B cell (primary cell): ENCODE data around the gene CALD1. TPM values are rescaled to one million over a fixed set of nuclear protein-coding genes. Genes with fewer than 3 reads are reported as not detected.

Source experiments
- ATAC-seq: fragments of 200-7000 bp; cut with Tn5 transposase; one replicate; pipeline ENCODE4 v1.10.0; 2021; ENCODE audit warnings: low read depth, mild to moderate bottlenecking, moderate number of reproducible peaks, moderate library complexity
- CTCF ChIA-PET: fragments of 350-600 bp; sonication (Branson Sonifier 250); formaldehyde crosslinking; loops from one replicate; lab custom pipeline; 2021; ENCODE audit warnings: antibody characterized with exemption, inconsistent platforms; lab: Charles Lee
- POLR2A ChIA-PET: fragments of 350-600 bp; sonication (Branson Sonifier 250); formaldehyde crosslinking; loops from one replicate; lab custom pipeline; 2021; ENCODE audit warnings: antibody characterized with exemption; lab: Charles Lee
- DNase-seq: peaks from one replicate; pipeline ENCODE4 v3.0.0; 2013
- H2AFZ ChIP-seq: 2 replicates; pipeline ENCODE4 v1.6.1; 2012; ENCODE audit warnings: mild to moderate bottlenecking, low read depth, low read length; ENCODE audit not compliant: insufficient read depth, poor library complexity, severe bottlenecking
- H3K27ac ChIP-seq, 2 donors: 1 replicate in 1 of 2; 2 replicates in 1 of 2; pipeline ENCODE4 v1.5.1; 2012 to 2013; ENCODE audit warnings: low read length in 2 of 2, mild to moderate bottlenecking in 2 of 2, moderate library complexity in 1 of 2
- H3K27me3 ChIP-seq, 4 experiments: fragments of 200-600 bp in 1 of 4; sonication (generic) in 1 of 4; replicated peaks in 1 of 4; 1 replicate in 2 of 4; 2 replicates in 2 of 4; pipeline versions ENCODE4 v1.6.1 to v1.7.0; 2013 to 2016; ENCODE audit warnings: low read length in 3 of 4, mild to moderate bottlenecking in 2 of 4, mixed read lengths in 1 of 4, moderate library complexity in 1 of 4; ENCODE audit not compliant: insufficient read depth in 4 of 4, control insufficient read depth in 3 of 4; ENCODE audit errors: control extremely low read depth in 1 of 4
- H3K36me3 ChIP-seq, 2 experiments: replicated peaks in 1 of 2; 1 replicate in 1 of 2; 2 replicates in 1 of 2; pipeline versions ENCODE4 v1.6.1 to v1.7.1; 2013; ENCODE audit warnings: low read length in 1 of 2; ENCODE audit not compliant: insufficient read depth in 2 of 2, control insufficient read depth in 1 of 2; ENCODE audit errors: control extremely low read depth in 1 of 2, extremely low read depth in 1 of 2
- H3K4me1 ChIP-seq, 2 donors: fragments of 200-600 bp in 1 of 2; sonication (generic) in 1 of 2; 1 replicate in 1 of 2; 2 replicates in 1 of 2; pipeline versions ENCODE4 v1.5.1 to v1.6.1; 2013 to 2017; ENCODE audit warnings: low read length in 2 of 2; ENCODE audit not compliant: control insufficient read depth in 2 of 2, insufficient read depth in 2 of 2
- H3K4me2 ChIP-seq: replicated peaks from 2 replicates; pipeline ENCODE3; 2012; ENCODE audit warnings: mild to moderate bottlenecking, low read depth, low read length; ENCODE audit not compliant: poor library complexity, severe bottlenecking
- H3K4me3 ChIP-seq, 5 experiments: fragments of 200-600 bp in 1 of 5; sonication (generic) in 1 of 5; 1 replicate in 3 of 5; 2 replicates in 2 of 5; pipeline versions ENCODE4 v1.5.1 to v1.7.0; 2011 to 2016; ENCODE audit warnings: low read length in 4 of 5, mild to moderate bottlenecking in 4 of 5, low read depth in 2 of 5, control low read depth in 1 of 5, moderate library complexity in 1 of 5; ENCODE audit not compliant: insufficient read depth in 1 of 5; ENCODE audit errors: control extremely low read depth in 1 of 5, extremely low read depth in 1 of 5
- H3K79me2 ChIP-seq: fragments of 200-600 bp; sonication (generic); one replicate; pipeline ENCODE4 v1.6.0; 2016; ENCODE audit warnings: low read length; ENCODE audit not compliant: control insufficient read depth, insufficient read depth
- H3K9ac ChIP-seq: fragments of 200-600 bp; sonication (generic); 2 replicates; pipeline ENCODE4 v1.6.1; 2017; ENCODE audit warnings: mild to moderate bottlenecking, low read length, moderate library complexity
- H3K9me3 ChIP-seq, 3 donors: one replicate each; pipeline versions ENCODE4 v1.6.1 to v1.7.1; 2013; ENCODE audit warnings: low read length in 2 of 3; ENCODE audit not compliant: control insufficient read depth in 2 of 3, insufficient read depth in 1 of 3; ENCODE audit errors: control extremely low read depth in 1 of 3
- H4K20me1 ChIP-seq: 2 replicates; pipeline ENCODE4 v1.6.0; 2012; ENCODE audit warnings: mild to moderate bottlenecking, low read length; ENCODE audit not compliant: insufficient read depth, control insufficient read depth, poor library complexity, severe bottlenecking
- H3K27ac Mint-ChIP-seq: one replicate; pipeline ENCODE4 v1.8.0; 2021; ENCODE audit warnings: mixed read lengths
- H3K27me3 Mint-ChIP-seq: one replicate; pipeline ENCODE4 v1.8.0; 2021; ENCODE audit warnings: mixed read lengths
- H3K4me1 Mint-ChIP-seq: one replicate; pipeline ENCODE4 v1.8.0; 2021; ENCODE audit warnings: mixed read lengths
- H3K4me3 Mint-ChIP-seq: one replicate; pipeline ENCODE4 v1.8.0; 2021; ENCODE audit warnings: mixed read lengths
- H3K9me3 Mint-ChIP-seq: one replicate; pipeline ENCODE4 v1.8.0; 2022; ENCODE audit warnings: mixed read lengths; ENCODE audit not compliant: insufficient read depth
- CTCF ChIP-seq: fragments of 200-600 bp; IDR thresholded peaks from one replicate; pipeline ENCODE4 v1.8.0; 2022; ENCODE audit warnings: antibody characterized with exemption, mild to moderate bottlenecking
- EZH2 ChIP-seq: IDR thresholded peaks from 2 replicates; pipeline ENCODE4 v1.6.1; 2012; ENCODE audit warnings: borderline replicate concordance, low read depth, mild to moderate bottlenecking, moderate library complexity, low read length; ENCODE audit not compliant: insufficient read depth, poor library complexity, severe bottlenecking
- WGBS: methylation state at CpG from one replicate; pipeline ENCODE4 v1.1.5; 2013; ENCODE audit warnings: missing lambda C conversion rate; ENCODE audit not compliant: insufficient coverage; 5-methylcytosine and 5-hydroxymethylcytosine counted together
- intact Hi-C: fragments of 100-400 bp; cut with micrococcal nuclease; formaldehyde crosslinking; loops from one replicate; pipeline ENCODE4 v1.10.0; 2022
- polyA plus RNA-seq: library from polyadenylated mRNA; depleted of rRNA; stranded (reverse); fragments of >200 nt; gene quantifications from 2 replicates; pipeline ENCODE4 v1.2.3, GENCODE V29; 2012
- total RNA-seq, 2 donors: library from RNA; stranded (reverse); fragments of 120-200 nt in 1 of 2; gene quantifications; 1 replicate in 1 of 2; 2 replicates in 1 of 2; pipeline versions ENCODE4 v1.2.3 to v1.2.4, GENCODE V29; 2013 to 2022

Gene CALD1
- total and polyA plus RNA-seq, 2 donors (not counting 1 experiment from before 2014, with no cell fraction given) = 0.18 to 0.69 TPM

- Histone ChIP-seq H4K20me1 (no peaks in the 10 kb centered on the region), H3K4me1 (no peaks in the 10 kb centered on the region), H2AFZ (no peak overlapping the region), H3K27me3 (no peaks in the 10 kb centered on the region), H3K36me3 (no peaks in the 10 kb centered on the region), H3K27ac (no peak overlapping the region), H3K79me2 (no peaks in the 10 kb centered on the region), H3K9me3 (no peaks in the 10 kb centered on the region), H3K4me2 (no peak overlapping the region), H3K9ac (no peak overlapping the region), H3K4me3 (no peak overlapping the region)
- intact Hi-C loops = no loop called here
- Mint-ChIP-seq H3K9me3 (no peaks in the 10 kb centered on the region), H3K27me3 (peaks cover 7% of the 10 kb centered on the region), H3K4me3 (no peak overlapping the region), H3K4me1 (peaks cover 2% of the 10 kb centered on the region), H3K27ac (no peak overlapping the region)
- ATAC-seq (no peak), DNase-seq (no peak)
- ChIA-PET POLR2A (no interaction called here), CTCF (no interaction called here)
- TF ChIP-seq CTCF (no peak), EZH2 (no peak)
- 71% methylated on average over 1 of the region's 4 CpGs for WGBS
Observed at GRCh38 chr7:134856691-134857090, 77.3 kb downstream of the CALD1 start.

GRCh38 chr7:134857958-134858357 lies 78.5 kb downstream of the CALD1 start:
- ATAC-seq = no peak
- H2AFZ ChIP-seq = no peak overlapping the region

More at GRCh38 chr7:134857958-134858357, 78.5 kb downstream of the CALD1 start:
- no peak overlapping the region for H3K4me3 ChIP-seq
- no peak for TF ChIP-seq CTCF
- no peak for TF ChIP-seq EZH2
- no peak for DNase-seq
- intact Hi-C loops = no loop called here
- ChIA-PET CTCF (no interaction called here), POLR2A (no interaction called here)
- H3K27ac Mint-ChIP-seq = no peak overlapping the region
- H3K9me3 Mint-ChIP-seq = no peaks in the 10 kb centered on the region
- H3K4me1 ChIP-seq = no peaks in the 10 kb centered on the region
- H3K27me3 ChIP-seq = no peaks in the 10 kb centered on the region
- no peaks in the 10 kb centered on the region for H3K79me2 ChIP-seq
- peaks cover 7% of the 10 kb centered on the region for H3K27me3 Mint-ChIP-seq
- H3K36me3 ChIP-seq = no peaks in the 10 kb centered on the region
- no peak overlapping the region for H3K9ac ChIP-seq
- H3K4me1 Mint-ChIP-seq = peaks cover 2% of the 10 kb centered on the region
- H3K27ac ChIP-seq = no peak overlapping the region
- H3K9me3 ChIP-seq = no peaks in the 10 kb centered on the region
- no peaks in the 10 kb centered on the region for H4K20me1 ChIP-seq
- no peak overlapping the region for H3K4me3 Mint-ChIP-seq
- no peak overlapping the region for H3K4me2 ChIP-seq
